Adrenal gland (tissue), 12 donors: ENCODE data around the gene ITPR1. TPM values are rescaled to one million over a fixed set of nuclear protein-coding genes. Genes with fewer than 3 reads are reported as not detected.
A peak's percentile ranks its signal among the peaks of the same experiment; 100 is the strongest.

Source experiments
- DNase-seq, 7 donors: peaks; one replicate each; pipeline ENCODE4 v3.0.0-alpha.2; 2019 to 2020
- H3K27ac ChIP-seq, 5 donors: fragments of 200-600 bp; sonication (generic) in 4 of 5; 1 replicate in 3 of 5; 2 replicates in 2 of 5; pipeline versions ENCODE4 v1.5.1 to v1.8.0; 2016 to 2020; ENCODE audit warnings: mild to moderate bottlenecking in 1 of 5
- H3K27me3 ChIP-seq: fragments of 200-600 bp; 2 replicates; pipeline ENCODE4 v1.8.0; 2021
- H3K36me3 ChIP-seq, 2 donors: fragments of 200-600 bp; replicated peaks in 1 of 2; 1 replicate in 1 of 2; 2 replicates in 1 of 2; pipeline versions ENCODE4 v1.5.1 to v1.8.0; 2018 to 2022
- H3K4me1 ChIP-seq, 2 donors: fragments of 200-600 bp; replicated peaks in 1 of 2; 1 replicate in 1 of 2; 2 replicates in 1 of 2; pipeline versions ENCODE4 v1.5.1 to v1.8.0; 2018 to 2021
- H3K4me3 ChIP-seq, 4 donors: fragments of 200-600 bp; sonication (generic) in 3 of 4; one replicate each; pipeline ENCODE4 v1.5.1; 2016 to 2018
- H3K9me3 ChIP-seq, 3 donors: fragments of 200-600 bp; sonication (generic) in 1 of 3; replicated peaks in 1 of 3; 1 replicate in 2 of 3; 2 replicates in 1 of 3; pipeline versions ENCODE4 v1.5.1 to v1.8.0; 2016 to 2021
- CTCF ChIP-seq, 6 experiments: fragments of 450-650 bp in 4 of 6; fragments of 200-600 bp in 2 of 6; sonication (generic) in 1 of 6; IDR thresholded peaks; 1 replicate in 5 of 6; 2 replicates in 1 of 6; pipeline versions ENCODE4 v1.5.1 to v1.8.0; 2016 to 2021; ENCODE audit warnings: antibody characterized with exemption in 6 of 6, mild to moderate bottlenecking in 2 of 6, moderate library complexity in 1 of 6
- POLR2A ChIP-seq, 2 donors: fragments of 450-650 bp; IDR thresholded peaks; one replicate each; pipeline ENCODE4 v1.6.1; 2017; ENCODE audit warnings: antibody characterized with exemption in 2 of 2, mild to moderate bottlenecking in 2 of 2, moderate library complexity in 1 of 2
- WGBS, 4 donors: extraction: QIAGEN DNeasy Blood & Tissue Kit in 2 of 4; methylation state at CpG; one replicate each; pipeline versions ENCODE4 v1.1.5 to v1.1.7; 2013 to 2017; 5-methylcytosine and 5-hydroxymethylcytosine counted together
- intact Hi-C, 2 donors: fragments of 100-400 bp; cut with DNase I; formaldehyde crosslinking; loops; one replicate each; pipeline versions ENCODE4 v1.14.1 to v1.15.0; 2022 to 2023
- polyA plus RNA-seq, 3 donors: library from polyadenylated mRNA; stranded (reverse); fragments of 200-250 nt in 2 of 3; fragments of 350-450 nt in 1 of 3; fragmentation: Illumina TruSeq in 1 of 3; extraction: RNeasy Lipid Tissue Mini Kit (QIAGEN cat#74804) in 1 of 3; gene quantifications; one replicate each; pipeline ENCODE4 v1.2.3, GENCODE V29; 2013 to 2014
- total RNA-seq, 9 donors: library from RNA; depleted of rRNA in 4 of 9; stranded (reverse); fragments of >200 nt in 4 of 9; fragments of 120-200 nt in 1 of 9; fragmentation: NEBNext Ultra II Directional in 1 of 9; extraction: Animal tissue kit (Norgen Biotek cat#: 25700) in 1 of 9; gene quantifications; one replicate each; pipeline versions ENCODE4 v1.1.0 to v1.2.4, GENCODE V29; 2013 to 2023
- donor health status: healthy with polysubstance abuse.
- donor health status: Bipolar disorder and iron deficiency.
- donor health status: DM: yes; HTN: yes; CAD: no.
- donor health status: DM: no; HTN: no; CAD: no.
- donor health status: DM: no; HTN: no; CAD: no.
- donor health status: DM: yes; HTN: yes; CAD: no.

ITPR1 gene
- total and polyA plus RNA-seq, 12 donors, result 21.6 to 198 (median 76.6) TPM

GRCh38 chr3:4710191-4710590 lies 217.0 kb downstream of the ITPR1 start:
- Histone ChIP-seq H3K4me3 (no peak overlapping the region), H3K27ac (peak overlapping the region in 1 of 5 donors; percentile 20), H3K9me3 (no peaks in the 10 kb centered on the region), H3K27me3 (no peaks in the 10 kb centered on the region), H3K36me3 (peaks cover 0 to 15% of the 10 kb centered on the region in 2 donors), H3K4me1 (peaks cover 0 to 21% of the 10 kb centered on the region in 2 donors)
- DNase-seq, result no peak
- 73 to 82% (median 75%) methylated on average over 13 to 16 of the region's 16 CpGs for WGBS, 4 donors
- intact Hi-C loops, result loop anchor here (5.0 to 10.0 kb wide), 2 partner anchors 315 to 347 kb away; no protein-coding TSS in a partner anchor
- TF ChIP-seq CTCF (IDR thresholded peaks at IDR 0.05) (no peak), POLR2A (IDR thresholded peaks at IDR 0.05) (no peak)

GRCh38 chr3:4711680-4711992 lies 218.5 kb downstream of the ITPR1 start:
- Histone ChIP-seq H3K36me3 (peaks cover 0 to 15% of the 10 kb centered on the region in 2 donors), H3K9me3 (no peaks in the 10 kb centered on the region), H3K4me3 (no peak overlapping the region), H3K4me1 (peaks cover 0 to 23% of the 10 kb centered on the region in 2 donors), H3K27ac (peak overlapping the region in 2 of 5 donors; percentile 1 to 20), H3K27me3 (no peaks in the 10 kb centered on the region)
- DNase-seq, result no peak
- TF ChIP-seq CTCF (IDR thresholded peaks at IDR 0.05) (no peak), POLR2A (IDR thresholded peaks at IDR 0.05) (no peak)
- intact Hi-C loops, result loop anchor here (5.0 to 10.0 kb wide), 2 partner anchors 313 to 346 kb away; no protein-coding TSS in a partner anchor
- WGBS, 4 donors, result 4 to 14% (median 9%) methylated on average over 1 of the region's 1 CpG

- Histone ChIP-seq H3K4me3 (no peak overlapping the region), H3K4me1 (peaks cover 0 to 25% of the 10 kb centered on the region in 2 donors), H3K36me3 (peaks cover 0 to 15% of the 10 kb centered on the region in 2 donors), H3K27ac (peak overlapping the region in 2 of 5 donors; percentile 1 to 20), H3K9me3 (no peaks in the 10 kb centered on the region), H3K27me3 (no peaks in the 10 kb centered on the region)
- DNase-seq, result peak in 1 of 7 donors; percentile 29
- TF ChIP-seq POLR2A (IDR thresholded peaks at IDR 0.05) (no peak), CTCF (IDR thresholded peaks at IDR 0.05) (no peak)
- 68 to 72% (median 71%) methylated on average over 7 of the region's 7 CpGs for WGBS, 4 donors
- intact Hi-C loops, result loop anchor here (5.0 to 10.0 kb wide), 2 partner anchors 313 to 345 kb away; no protein-coding TSS in a partner anchor
These were observed 219.0 kb downstream of the ITPR1 start for GRCh38 chr3:4712109-4712508.

GRCh38 chr3:4714045-4714444 lies 220.9 kb downstream of the ITPR1 start:
- peak in 5 of 7 donors; percentile 65 to 86 (median 74) for DNase-seq
- Histone ChIP-seq H3K36me3 (peaks cover 0 to 15% of the 10 kb centered on the region in 2 donors), H3K4me1 (peaks cover 0 to 25% of the 10 kb centered on the region in 2 donors), H3K27ac (peak overlapping the region; percentile 32 to 75 (median 56)), H3K4me3 (no peak overlapping the region), H3K9me3 (no peaks in the 10 kb centered on the region), H3K27me3 (no peaks in the 10 kb centered on the region)
- 38 to 67% (median 55%) methylated on average over 5 to 7 of the region's 7 CpGs for WGBS, 4 donors
- TF ChIP-seq CTCF (IDR thresholded peaks at IDR 0.05) (no peak), POLR2A (IDR thresholded peaks at IDR 0.05) (no peak)
- intact Hi-C loops, result loop anchor here (5.0 to 10.0 kb wide), 2 partner anchors 311 to 343 kb away; no protein-coding TSS in a partner anchor
